WTC11 (cell line): ENCODE data around the gene STAG1. TPM values are rescaled to one million over a fixed set of nuclear protein-coding genes. Genes with fewer than 3 reads are reported as not detected.

ENCODE experiments used
- ATAC-seq: fragments of 200-7000 bp; cut with Tn5 transposase; 2 replicates; pipeline ENCODE4 v1.10.0; 2021; ENCODE audit warnings: mild to moderate bottlenecking, moderate library complexity
- CTCF ChIA-PET: fragments of 300-600 bp; sonication (Branson Sonifier 250); formaldehyde crosslinking; loops from one replicate; lab custom pipeline; 2021; ENCODE audit warnings: antibody characterized with exemption; lab: Charles Lee
- POLR2A ChIA-PET: fragments of 350-600 bp; sonication (Branson Sonifier 250); formaldehyde crosslinking; loops from one replicate; lab custom pipeline; 2021; ENCODE audit warnings: antibody characterized with exemption; lab: Charles Lee
- DNase-seq: peaks from one replicate; pipeline ENCODE4 v3.0.0; 2021; ENCODE audit warnings: low spot score
- H3K27ac Mint-ChIP-seq: 2 replicates; pipeline ENCODE4 v1.8.0; 2021; ENCODE audit warnings: mixed read lengths
- H3K27me3 Mint-ChIP-seq: 2 replicates; pipeline ENCODE4 v1.8.0; 2021; ENCODE audit warnings: low read depth, mild to moderate bottlenecking, moderate library complexity, mixed read lengths
- H3K36me3 Mint-ChIP-seq: 2 replicates; pipeline ENCODE4 v1.8.0; 2021; ENCODE audit warnings: mixed read lengths
- H3K4me1 Mint-ChIP-seq: 2 replicates; pipeline ENCODE4 v1.8.0; 2022; ENCODE audit warnings: mixed read lengths
- H3K4me3 Mint-ChIP-seq: 2 replicates; pipeline ENCODE4 v1.8.0; 2021; ENCODE audit warnings: mild to moderate bottlenecking, moderate library complexity, mixed read lengths
- H3K9me3 Mint-ChIP-seq: 2 replicates; pipeline ENCODE4 v1.8.0; 2021; ENCODE audit warnings: mixed read lengths
- CREB1 ChIP-seq: sonication (generic); formaldehyde crosslinking; IDR thresholded peaks from 2 replicates; pipeline ENCODE4 v1.8.0; 2023; ENCODE audit warnings: mild to moderate bottlenecking, missing genetic modification reagents
- CREM ChIP-seq: sonication (generic); formaldehyde crosslinking; IDR thresholded peaks from 2 replicates; pipeline ENCODE4 v1.8.1; 2022; ENCODE audit warnings: mild to moderate bottlenecking, missing genetic modification reagents, moderate library complexity
- GTF2I ChIP-seq: fragments of 250-450 bp; sonication (Bioruptor Pico); conservative IDR thresholded peaks from 2 replicates; pipeline ENCODE4 v1.4.0; 2021; ENCODE audit warnings: mild to moderate bottlenecking
- JUN ChIP-seq: sonication (generic); formaldehyde crosslinking; IDR thresholded peaks from 2 replicates; pipeline ENCODE4 v1.8.0; 2023; ENCODE audit warnings: mild to moderate bottlenecking, missing genetic modification reagents
- NR1H2 ChIP-seq: sonication (generic); formaldehyde crosslinking; IDR thresholded peaks from 2 replicates; pipeline ENCODE4 v1.9.0; 2021; ENCODE audit warnings: mild to moderate bottlenecking, moderate library complexity, missing genetic modification reagents
- NR3C1 ChIP-seq: sonication (generic); formaldehyde crosslinking; conservative IDR thresholded peaks from 2 replicates; pipeline ENCODE4 v1.8.1; 2023; ENCODE audit warnings: low read depth, mild to moderate bottlenecking, missing genetic modification reagents
- SMAD3 ChIP-seq: sonication (generic); formaldehyde crosslinking; IDR thresholded peaks from 2 replicates; pipeline ENCODE4 v1.8.0; 2022; ENCODE audit warnings: missing genetic modification reagents, mild to moderate bottlenecking, borderline replicate concordance
- SOX15 ChIP-seq: fragments of 250-450 bp; sonication (Bioruptor Pico); IDR thresholded peaks from 2 replicates; pipeline ENCODE4 v1.9.0; 2021; ENCODE audit warnings: mild to moderate bottlenecking
- SP1 ChIP-seq: sonication (generic); formaldehyde crosslinking; conservative IDR thresholded peaks from 2 replicates; pipeline ENCODE4 v1.8.1; 2022; ENCODE audit warnings: missing genetic modification reagents
- ZBTB21 ChIP-seq: sonication (generic); formaldehyde crosslinking; IDR thresholded peaks from 2 replicates; pipeline ENCODE4 v1.8.1; 2023; ENCODE audit warnings: mild to moderate bottlenecking, missing genetic modification reagents, borderline replicate concordance
- ZNF121 ChIP-seq: sonication (generic); formaldehyde crosslinking; IDR thresholded peaks from 2 replicates; pipeline ENCODE4 v1.8.0; 2023; ENCODE audit warnings: missing genetic modification reagents
- ZNF317 ChIP-seq: sonication (generic); formaldehyde crosslinking; IDR thresholded peaks from 2 replicates; pipeline ENCODE4 v1.8.1; 2023; ENCODE audit warnings: low read depth, mild to moderate bottlenecking, moderate library complexity, missing genetic modification reagents, borderline replicate concordance
- total RNA-seq: library from RNA; stranded (reverse); gene quantifications from 3 replicates; pipeline ENCODE4 v1.2.3, GENCODE V29; 2021
- TF ChIP-seq, protein P1 (sequence below): fragments of 250-450 bp; sonication (Bioruptor Pico); conservative IDR thresholded peaks from 2 replicates; pipeline ENCODE4 v1.9.0; 2021; ENCODE audit warnings: mild to moderate bottlenecking
- TF ChIP-seq, protein P2 (sequence below): sonication (generic); formaldehyde crosslinking; IDR thresholded peaks from 2 replicates; pipeline ENCODE4 v1.8.0; 2022; ENCODE audit warnings: mild to moderate bottlenecking, missing genetic modification reagents
- TF ChIP-seq, protein P3 (sequence below): sonication (generic); formaldehyde crosslinking; IDR thresholded peaks from 2 replicates; pipeline ENCODE4 v1.8.0; 2022; ENCODE audit warnings: missing genetic modification reagents
- TF ChIP-seq, protein P4 (sequence below): sonication (generic); formaldehyde crosslinking; IDR thresholded peaks from 2 replicates; pipeline ENCODE4 v1.8.1; 2022; ENCODE audit warnings: mild to moderate bottlenecking, moderate library complexity, missing genetic modification reagents
- TF ChIP-seq, protein P5 (sequence below): sonication (generic); formaldehyde crosslinking; conservative IDR thresholded peaks from 2 replicates; pipeline ENCODE4 v1.8.1; 2022; ENCODE audit warnings: mild to moderate bottlenecking, missing genetic modification reagents
- TF ChIP-seq, protein P6 (sequence below): sonication (generic); formaldehyde crosslinking; conservative IDR thresholded peaks from 2 replicates; pipeline ENCODE4 v1.8.1; 2023; ENCODE audit warnings: mild to moderate bottlenecking, low read depth, missing genetic modification reagents, moderate library complexity

The STAG1 gene
- total RNA-seq, 1 experiment from 2014 or later: 20.7 TPM

DNA sequence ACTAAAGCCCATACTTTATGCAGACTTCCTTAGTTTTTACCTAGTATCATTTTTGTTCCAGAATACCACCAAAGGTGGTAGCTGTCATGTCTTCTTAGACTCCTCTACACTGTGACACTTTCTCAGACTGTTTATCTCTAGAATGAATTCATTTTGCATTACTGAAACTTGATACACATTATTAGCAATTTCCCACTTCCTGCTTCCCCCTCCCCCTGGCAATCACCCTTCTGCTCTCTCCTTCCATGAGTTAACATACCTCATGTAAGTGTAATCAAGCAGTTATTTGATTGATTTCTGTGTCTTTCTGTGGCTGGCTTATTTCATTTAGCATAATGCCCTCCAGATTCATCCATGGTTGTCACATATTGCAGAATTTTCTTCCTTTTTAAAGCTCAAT lies 204.9 kb downstream of the STAG1 start (continued):
- TF ChIP-seq, protein P1, sequence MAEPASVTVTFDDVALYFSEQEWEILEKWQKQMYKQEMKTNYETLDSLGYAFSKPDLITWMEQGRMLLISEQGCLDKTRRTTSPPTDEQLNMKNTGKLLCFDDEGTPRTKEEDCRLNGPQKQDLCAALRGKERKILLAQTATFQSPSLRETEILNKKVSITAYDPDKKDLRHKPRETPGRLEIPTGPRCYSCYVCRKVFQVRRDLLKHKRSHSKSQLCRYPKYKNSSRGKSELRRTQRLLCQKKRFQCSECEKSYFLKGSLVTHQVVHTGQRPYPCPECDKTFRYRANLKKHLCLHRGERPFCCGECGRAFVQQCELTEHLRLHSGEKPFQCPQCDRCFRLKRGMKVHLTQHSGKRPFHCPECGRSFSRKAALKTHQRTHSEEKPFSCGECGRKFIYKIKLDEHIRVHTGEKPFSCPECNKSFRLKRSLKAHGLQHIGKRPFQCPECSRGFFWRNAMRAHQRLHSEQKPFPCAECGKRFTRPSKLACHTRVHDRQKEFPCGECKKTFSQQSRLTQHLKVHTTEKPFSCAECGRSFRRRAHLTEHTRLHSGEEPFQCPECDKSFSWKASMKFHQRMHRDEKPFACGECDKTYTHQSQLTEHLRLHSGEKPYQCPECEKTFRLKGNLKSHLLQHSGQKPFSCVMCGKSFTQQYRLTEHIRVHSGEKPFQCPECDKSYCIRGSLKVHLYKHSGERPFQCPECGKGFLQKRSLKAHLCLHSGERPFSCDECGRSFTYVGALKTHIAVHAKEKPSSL (CRISPR knock-in tag): no peak
- TF ChIP-seq ZNF121 (CRISPR knock-in tag): no peak

DNA sequence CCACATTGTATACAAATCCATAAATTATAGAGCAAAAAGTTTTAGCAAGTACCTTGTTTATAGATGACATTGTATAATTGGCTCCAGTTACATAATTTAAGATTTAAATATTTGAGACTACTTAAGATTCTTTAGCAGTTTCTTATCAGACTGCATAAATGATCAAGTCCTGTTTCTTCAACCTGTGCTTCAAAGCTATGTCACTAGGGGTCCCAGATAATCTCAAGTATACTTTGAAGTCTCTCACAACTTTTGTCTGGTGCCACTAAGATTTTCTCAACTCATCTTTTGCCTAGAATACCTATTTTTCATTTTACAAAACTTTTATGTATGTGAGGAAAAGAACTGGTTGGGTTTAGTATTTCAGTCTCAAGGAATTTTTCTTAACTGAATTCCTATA lies 205.5 kb downstream of the STAG1 start:
- TF ChIP-seq, protein P2, sequence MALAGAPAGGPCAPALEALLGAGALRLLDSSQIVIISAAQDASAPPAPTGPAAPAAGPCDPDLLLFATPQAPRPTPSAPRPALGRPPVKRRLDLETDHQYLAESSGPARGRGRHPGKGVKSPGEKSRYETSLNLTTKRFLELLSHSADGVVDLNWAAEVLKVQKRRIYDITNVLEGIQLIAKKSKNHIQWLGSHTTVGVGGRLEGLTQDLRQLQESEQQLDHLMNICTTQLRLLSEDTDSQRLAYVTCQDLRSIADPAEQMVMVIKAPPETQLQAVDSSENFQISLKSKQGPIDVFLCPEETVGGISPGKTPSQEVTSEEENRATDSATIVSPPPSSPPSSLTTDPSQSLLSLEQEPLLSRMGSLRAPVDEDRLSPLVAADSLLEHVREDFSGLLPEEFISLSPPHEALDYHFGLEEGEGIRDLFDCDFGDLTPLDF (CRISPR knock-in tag): no peak
- Mint-ChIP-seq H3K36me3 (no peaks in the 10 kb centered on the region), H3K27ac (no peak overlapping the region), H3K27me3 (no peaks in the 10 kb centered on the region), H3K4me1 (peaks cover 16% of the 10 kb centered on the region), H3K9me3 (no peaks in the 10 kb centered on the region), H3K4me3 (no peak overlapping the region)
- POLR2A ChIA-PET: interaction anchor here (1.8 kb wide), 1 partner anchor 206 kb away, joined by 7 read pairs; the partner anchor contains the start of gene STAG1
- CTCF ChIA-PET: interaction anchor here (0.6 to 4.0 kb wide), 5 partner anchors 11 to 206 kb away, joined by 3 to 33 read pairs (median 3); partner anchors contain the start of gene STAG1
- ATAC-seq (peak; percentile 32; the same call in 1 of the 2 replicates), DNase-seq (no peak)

DNA sequence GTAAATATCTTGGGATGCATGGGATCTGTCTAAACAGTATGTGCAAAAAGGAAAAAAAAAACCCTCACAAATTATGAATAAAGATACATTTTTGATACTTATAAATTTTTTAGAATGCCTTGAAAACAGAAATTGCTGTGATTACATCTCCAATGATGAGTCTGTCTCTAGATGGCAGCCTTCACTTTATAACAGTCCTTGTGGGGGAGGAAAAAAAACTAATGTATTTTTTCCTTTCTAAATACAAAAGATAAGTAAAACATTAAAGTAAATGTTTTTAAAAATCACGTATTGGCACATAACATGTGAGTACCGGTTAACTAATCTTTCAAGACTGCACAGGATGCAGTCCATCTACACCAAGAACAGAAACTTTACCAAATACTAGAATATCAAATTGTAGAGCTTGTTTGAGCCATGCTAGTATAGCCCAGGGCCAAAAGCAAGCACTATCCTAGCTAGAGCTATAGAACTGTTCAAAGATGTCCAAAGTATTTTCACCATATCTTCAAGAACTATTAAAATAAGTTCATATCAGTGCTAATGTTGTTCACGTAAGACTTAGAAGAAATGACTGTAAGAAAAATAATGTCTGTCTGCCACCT lies 206.4 kb downstream of the STAG1 start:
- Mint-ChIP-seq H3K9me3 (no peaks in the 10 kb centered on the region), H3K4me3 (no peak overlapping the region), H3K4me1 (peaks cover 9% of the 10 kb centered on the region), H3K27ac (0 out of 2 replicates have a peak overlapping the region, but pooled peaks have one; percentile 80), H3K27me3 (no peaks in the 10 kb centered on the region), H3K36me3 (no peaks in the 10 kb centered on the region)
- ATAC-seq (no peak), DNase-seq (no peak)
- ChIA-PET CTCF (interaction anchor here (1.0 to 4.0 kb wide), 4 partner anchors 48 to 207 kb away, joined by 3 to 33 read pairs (median 5); partner anchors contain the start of gene STAG1), POLR2A (interaction anchor here (1.8 kb wide), 1 partner anchor 207 kb away, joined by 7 read pairs; the partner anchor contains the start of gene STAG1)
- TF ChIP-seq NR3C1 (CRISPR knock-in tag): no peak
- TF ChIP-seq, protein P3, sequence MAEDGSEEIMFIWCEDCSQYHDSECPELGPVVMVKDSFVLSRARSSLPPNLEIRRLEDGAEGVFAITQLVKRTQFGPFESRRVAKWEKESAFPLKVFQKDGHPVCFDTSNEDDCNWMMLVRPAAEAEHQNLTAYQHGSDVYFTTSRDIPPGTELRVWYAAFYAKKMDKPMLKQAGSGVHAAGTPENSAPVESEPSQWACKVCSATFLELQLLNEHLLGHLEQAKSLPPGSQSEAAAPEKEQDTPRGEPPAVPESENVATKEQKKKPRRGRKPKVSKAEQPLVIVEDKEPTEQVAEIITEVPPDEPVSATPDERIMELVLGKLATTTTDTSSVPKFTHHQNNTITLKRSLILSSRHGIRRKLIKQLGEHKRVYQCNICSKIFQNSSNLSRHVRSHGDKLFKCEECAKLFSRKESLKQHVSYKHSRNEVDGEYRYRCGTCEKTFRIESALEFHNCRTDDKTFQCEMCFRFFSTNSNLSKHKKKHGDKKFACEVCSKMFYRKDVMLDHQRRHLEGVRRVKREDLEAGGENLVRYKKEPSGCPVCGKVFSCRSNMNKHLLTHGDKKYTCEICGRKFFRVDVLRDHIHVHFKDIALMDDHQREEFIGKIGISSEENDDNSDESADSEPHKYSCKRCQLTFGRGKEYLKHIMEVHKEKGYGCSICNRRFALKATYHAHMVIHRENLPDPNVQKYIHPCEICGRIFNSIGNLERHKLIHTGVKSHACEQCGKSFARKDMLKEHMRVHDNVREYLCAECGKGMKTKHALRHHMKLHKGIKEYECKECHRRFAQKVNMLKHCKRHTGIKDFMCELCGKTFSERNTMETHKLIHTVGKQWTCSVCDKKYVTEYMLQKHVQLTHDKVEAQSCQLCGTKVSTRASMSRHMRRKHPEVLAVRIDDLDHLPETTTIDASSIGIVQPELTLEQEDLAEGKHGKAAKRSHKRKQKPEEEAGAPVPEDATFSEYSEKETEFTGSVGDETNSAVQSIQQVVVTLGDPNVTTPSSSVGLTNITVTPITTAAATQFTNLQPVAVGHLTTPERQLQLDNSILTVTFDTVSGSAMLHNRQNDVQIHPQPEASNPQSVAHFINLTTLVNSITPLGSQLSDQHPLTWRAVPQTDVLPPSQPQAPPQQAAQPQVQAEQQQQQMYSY (CRISPR knock-in tag): no peak
- TF ChIP-seq SP1 (CRISPR knock-in tag): no peak
- TF ChIP-seq GTF2I (CRISPR knock-in tag): no peak
- TF ChIP-seq CREB1 (CRISPR knock-in tag): no peak
- TF ChIP-seq ZBTB21 (CRISPR knock-in tag): no peak
- TF ChIP-seq, protein P1 (CRISPR knock-in tag): no peak
- TF ChIP-seq, protein P4, sequence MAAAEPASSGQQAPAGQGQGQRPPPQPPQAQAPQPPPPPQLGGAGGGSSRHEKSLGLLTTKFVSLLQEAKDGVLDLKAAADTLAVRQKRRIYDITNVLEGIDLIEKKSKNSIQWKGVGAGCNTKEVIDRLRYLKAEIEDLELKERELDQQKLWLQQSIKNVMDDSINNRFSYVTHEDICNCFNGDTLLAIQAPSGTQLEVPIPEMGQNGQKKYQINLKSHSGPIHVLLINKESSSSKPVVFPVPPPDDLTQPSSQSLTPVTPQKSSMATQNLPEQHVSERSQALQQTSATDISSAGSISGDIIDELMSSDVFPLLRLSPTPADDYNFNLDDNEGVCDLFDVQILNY (CRISPR knock-in tag): no peak
- no peak for TF ChIP-seq CREM (CRISPR knock-in tag)
- no peak for TF ChIP-seq NR1H2
- TF ChIP-seq ZNF317 (CRISPR knock-in tag): no peak
- TF ChIP-seq, protein P5, sequence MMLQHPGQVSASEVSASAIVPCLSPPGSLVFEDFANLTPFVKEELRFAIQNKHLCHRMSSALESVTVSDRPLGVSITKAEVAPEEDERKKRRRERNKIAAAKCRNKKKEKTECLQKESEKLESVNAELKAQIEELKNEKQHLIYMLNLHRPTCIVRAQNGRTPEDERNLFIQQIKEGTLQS (CRISPR knock-in tag): no peak
- TF ChIP-seq SMAD3 (CRISPR knock-in tag): no peak
- TF ChIP-seq JUN (CRISPR knock-in tag): no peak
- no peak for TF ChIP-seq SOX15 (CRISPR knock-in tag)
- TF ChIP-seq, protein P6, sequence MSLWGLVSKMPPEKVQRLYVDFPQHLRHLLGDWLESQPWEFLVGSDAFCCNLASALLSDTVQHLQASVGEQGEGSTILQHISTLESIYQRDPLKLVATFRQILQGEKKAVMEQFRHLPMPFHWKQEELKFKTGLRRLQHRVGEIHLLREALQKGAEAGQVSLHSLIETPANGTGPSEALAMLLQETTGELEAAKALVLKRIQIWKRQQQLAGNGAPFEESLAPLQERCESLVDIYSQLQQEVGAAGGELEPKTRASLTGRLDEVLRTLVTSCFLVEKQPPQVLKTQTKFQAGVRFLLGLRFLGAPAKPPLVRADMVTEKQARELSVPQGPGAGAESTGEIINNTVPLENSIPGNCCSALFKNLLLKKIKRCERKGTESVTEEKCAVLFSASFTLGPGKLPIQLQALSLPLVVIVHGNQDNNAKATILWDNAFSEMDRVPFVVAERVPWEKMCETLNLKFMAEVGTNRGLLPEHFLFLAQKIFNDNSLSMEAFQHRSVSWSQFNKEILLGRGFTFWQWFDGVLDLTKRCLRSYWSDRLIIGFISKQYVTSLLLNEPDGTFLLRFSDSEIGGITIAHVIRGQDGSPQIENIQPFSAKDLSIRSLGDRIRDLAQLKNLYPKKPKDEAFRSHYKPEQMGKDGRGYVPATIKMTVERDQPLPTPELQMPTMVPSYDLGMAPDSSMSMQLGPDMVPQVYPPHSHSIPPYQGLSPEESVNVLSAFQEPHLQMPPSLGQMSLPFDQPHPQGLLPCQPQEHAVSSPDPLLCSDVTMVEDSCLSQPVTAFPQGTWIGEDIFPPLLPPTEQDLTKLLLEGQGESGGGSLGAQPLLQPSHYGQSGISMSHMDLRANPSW (CRISPR knock-in tag): no peak
